HG03135 (cell line): ENCODE data around the gene VSIR.

ENCODE experiments used
- ATAC-seq: cut with Tn5 transposase; IDR thresholded peaks from one replicate; pipeline ENCODE4 v1.9.1; 2021; ENCODE audit warnings: mild to moderate bottlenecking, moderate library complexity; ENCODE audit not compliant: unreplicated experiment

The VSIR gene

GRCh38 chr10:71749396-71749795 lies 23.9 kb downstream of the VSIR start:
- ATAC-seq, result no peak

- no peak for ATAC-seq
Measured at GRCh38 chr10:71748671-71749191, 24.6 kb downstream of the VSIR start.

GRCh38 chr10:71747551-71748523 lies 25.5 kb downstream of the VSIR start:
- no peak for ATAC-seq

- ATAC-seq, result no peak
Measured at GRCh38 chr10:71747039-71747531, 26.2 kb downstream of the VSIR start.

GRCh38 chr10:71746344-71747037 lies 26.8 kb downstream of the VSIR start:
- no peak for ATAC-seq

- ATAC-seq, result no peak
Measured at GRCh38 chr10:71745664-71746250, 27.6 kb downstream of the VSIR start.

- ATAC-seq, result no peak
Measured at GRCh38 chr10:71744897-71745663, 28.2 kb downstream of the VSIR start.

GRCh38 chr10:71743866-71744265 lies 29.5 kb downstream of the VSIR start:
- no peak for ATAC-seq

- ATAC-seq, result no peak
Measured at GRCh38 chr10:71743089-71743838, 30.1 kb downstream of the VSIR start.

- ATAC-seq, result no peak
Measured at GRCh38 chr10:71742301-71743088, 30.8 kb downstream of the VSIR start.

- ATAC-seq, result no peak
Measured at GRCh38 chr10:71741671-71742070, 31.6 kb downstream of the VSIR start.

GRCh38 chr10:71741029-71741428 lies 32.3 kb downstream of the VSIR start:
- ATAC-seq, result no peak

- no peak for ATAC-seq
Measured at GRCh38 chr10:71740069-71740653, 33.2 kb downstream of the VSIR start.

- ATAC-seq, result no peak
Measured at GRCh38 chr10:71739358-71739900, 33.9 kb downstream of the VSIR start.

GRCh38 chr10:71737834-71738197 lies 35.5 kb downstream of the VSIR start:
- ATAC-seq, result no peak

- ATAC-seq, result no peak
Measured at GRCh38 chr10:71737001-71737833, 36.1 kb downstream of the VSIR start.

- ATAC-seq, result no peak
Measured at GRCh38 chr10:71736570-71736952, 36.8 kb downstream of the VSIR start.
